Effector CD4-positive, alpha-beta T cell (primary cell): Measurements from ENCODE around the gene NEUROD1.

Experiments used
- DNase-seq: peaks from one replicate; pipeline ENCODE4 v3.0.0-alpha.2; 2020

Gene NEUROD1

GRCh38 chr2:181679544-181679979 is 755 bp downstream of the NEUROD1 start:
- no peak for DNase-seq

DNA sequence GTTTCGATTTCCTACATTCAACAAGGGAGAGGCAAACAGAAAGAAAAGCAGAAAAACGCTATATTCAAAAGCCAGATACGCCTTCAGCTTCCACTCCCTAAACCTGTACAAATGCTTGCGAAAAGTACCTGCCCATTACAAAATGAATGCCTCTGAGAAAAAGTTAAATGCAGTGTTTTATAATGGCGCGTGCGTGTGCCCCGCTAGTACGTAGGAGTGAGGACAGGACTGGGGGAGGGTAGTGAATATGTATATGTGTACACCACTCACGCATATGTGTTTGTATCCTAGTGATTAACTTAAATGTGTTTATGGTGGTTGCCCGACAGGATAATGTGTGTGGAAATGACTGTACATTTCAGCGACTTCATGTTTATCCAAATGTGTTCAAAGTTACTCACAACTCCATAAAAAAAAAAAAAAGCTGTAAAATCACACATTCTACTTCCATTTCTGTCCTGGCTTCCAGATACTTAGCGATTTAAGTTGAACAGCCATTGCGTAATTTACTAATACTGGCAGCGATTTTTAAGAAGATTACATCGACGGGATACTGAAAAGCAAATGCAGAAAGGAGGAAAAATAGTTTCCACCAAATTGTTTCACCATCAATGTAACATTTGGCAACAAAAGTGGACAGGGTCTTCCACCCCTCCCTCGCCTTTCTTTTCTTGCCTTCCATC is 1.3 kb downstream of the NEUROD1 start:
- DNase-seq = no peak

DNA sequence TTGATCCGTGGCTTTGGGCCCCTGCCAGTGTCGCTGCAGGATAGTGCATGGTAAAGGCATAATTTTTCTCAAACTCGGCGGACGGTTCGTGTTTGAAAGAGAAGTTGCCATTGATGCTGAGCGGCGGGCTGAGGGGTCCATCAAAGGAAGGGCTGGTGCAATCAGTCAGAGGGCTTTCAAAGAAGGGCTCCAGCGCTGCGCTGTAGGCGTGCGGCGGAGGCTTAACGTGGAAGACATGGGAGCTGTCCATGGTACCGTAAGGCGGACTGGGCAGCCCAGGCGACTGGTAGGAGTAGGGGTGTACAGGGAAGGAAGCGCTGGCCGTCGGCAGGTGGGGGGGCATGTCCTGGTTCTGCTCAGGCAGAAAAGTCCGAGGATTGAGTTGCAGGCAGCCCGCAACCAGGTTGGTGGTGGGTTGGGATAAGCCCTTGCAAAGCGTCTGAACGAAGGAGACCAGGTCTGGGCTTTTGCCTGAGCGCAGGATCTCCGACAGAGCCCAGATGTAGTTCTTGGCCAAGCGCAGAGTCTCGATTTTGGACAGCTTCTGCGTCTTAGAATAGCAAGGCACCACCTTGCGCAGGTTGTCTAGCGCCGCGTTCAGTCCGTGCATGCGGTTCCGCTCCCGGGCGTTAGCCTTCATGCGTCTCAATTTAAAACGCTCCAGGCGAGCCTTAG is 2.3 kb downstream of the NEUROD1 start:
- DNase-seq = peak; percentile 37

- DNase-seq = no peak
Measured at GRCh38 chr2:181675254-181675653, 5.1 kb downstream of the NEUROD1 start.

GRCh38 chr2:181674461-181674860 is 5.9 kb downstream of the NEUROD1 start:
- no peak for DNase-seq

DNA sequence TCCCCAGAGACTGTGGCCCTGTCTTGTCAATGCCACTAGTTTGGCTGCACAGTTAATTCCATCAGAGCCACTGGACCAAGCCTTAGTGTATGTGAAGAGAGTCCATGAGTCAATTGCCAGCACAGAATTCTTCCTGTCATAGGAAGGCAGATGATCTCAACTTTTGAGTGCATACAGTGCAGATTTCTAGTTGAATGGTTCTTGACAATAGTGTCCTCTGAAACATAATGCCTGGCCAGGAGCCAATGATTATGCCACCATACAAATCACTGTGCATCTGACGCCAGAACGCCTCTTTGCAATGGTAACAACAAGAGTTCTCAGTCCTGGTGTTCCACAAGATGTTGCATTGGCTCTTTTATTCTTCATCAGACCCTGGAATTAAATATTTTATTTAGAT is 7.1 kb downstream of the NEUROD1 start:
- no peak for DNase-seq

DNA sequence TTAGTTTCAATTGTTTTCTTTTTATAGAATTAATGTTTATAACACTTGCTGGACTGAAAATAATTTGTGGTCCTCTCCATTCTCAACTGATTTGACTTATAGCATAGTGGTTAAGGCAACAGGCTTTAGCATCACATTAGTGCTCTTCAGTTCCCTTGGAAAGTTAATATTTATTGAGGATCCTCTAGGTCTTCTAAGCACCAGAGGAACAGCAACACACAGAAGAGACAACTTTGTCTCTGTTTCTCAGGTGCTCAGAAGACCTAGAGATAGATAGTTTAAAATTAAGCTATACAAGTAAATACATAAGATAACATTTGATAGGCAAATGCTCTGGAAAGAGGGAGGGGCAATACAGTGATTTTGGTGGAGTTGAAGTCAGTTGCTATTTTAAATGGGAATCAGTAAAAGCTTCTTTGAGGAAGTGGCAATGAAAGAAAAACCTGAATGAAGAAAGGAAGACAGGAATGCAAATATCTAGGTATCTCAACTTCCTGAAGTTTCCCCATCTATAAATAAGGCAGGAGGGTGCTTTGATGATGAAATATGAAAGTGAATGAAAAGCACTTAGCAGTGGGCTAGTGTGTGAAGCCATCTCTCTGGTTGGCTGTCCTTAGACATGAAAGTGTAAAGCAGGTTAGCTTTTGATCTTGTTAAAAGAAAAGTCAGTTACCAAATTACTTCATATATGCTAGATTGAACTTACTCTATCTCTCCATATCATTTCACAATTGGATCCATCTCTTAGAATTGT is 7.9 kb downstream of the NEUROD1 start:
- no peak for DNase-seq

GRCh38 chr2:181670632-181671031 is 9.7 kb downstream of the NEUROD1 start:
- no peak for DNase-seq

- DNase-seq = no peak
Measured at GRCh38 chr2:181667234-181667633, 13.1 kb downstream of the NEUROD1 start.

GRCh38 chr2:181662287-181662686 is 18.0 kb downstream of the NEUROD1 start:
- no peak for DNase-seq

DNA sequence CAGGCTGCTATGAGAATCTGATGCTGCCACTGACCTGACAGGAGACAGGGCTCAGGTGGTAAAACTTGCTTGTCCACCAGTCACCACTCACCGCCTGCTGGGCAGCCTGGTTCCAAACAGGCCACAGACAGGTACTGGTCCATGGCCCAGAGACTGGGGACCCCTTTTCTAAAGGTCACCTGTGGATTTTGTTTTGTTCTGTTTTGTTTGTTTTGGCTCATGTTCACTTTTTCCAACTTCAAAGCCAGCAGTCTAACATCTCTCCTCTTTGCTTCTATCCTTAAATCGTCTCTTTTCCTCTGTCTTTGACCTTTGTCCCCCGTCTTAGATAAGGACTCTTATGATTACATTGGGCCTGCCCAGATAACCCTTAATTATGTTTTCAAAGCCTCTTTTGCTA is 20.1 kb downstream of the NEUROD1 start:
- no peak for DNase-seq

DNA sequence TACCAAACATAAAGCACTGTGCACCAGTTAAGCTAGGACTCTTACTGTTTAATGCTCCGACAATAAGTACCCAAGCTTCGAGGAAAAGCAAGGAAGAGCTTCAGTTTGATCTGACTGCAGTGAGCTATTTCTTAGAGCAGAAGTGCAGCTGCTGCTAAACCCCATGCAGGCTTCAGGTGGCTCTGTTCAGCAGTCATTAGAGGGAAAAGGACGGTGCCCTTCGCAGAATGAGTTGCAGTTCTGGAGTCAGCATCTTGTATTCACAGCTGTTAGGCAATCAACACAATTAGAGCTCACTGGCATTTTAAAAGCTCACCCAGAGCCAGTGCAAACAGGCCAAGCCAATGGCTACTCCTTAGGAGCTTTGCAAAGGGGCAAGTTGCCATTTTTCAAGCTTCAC is 21.9 kb downstream of the NEUROD1 start:
- no peak for DNase-seq

DNA sequence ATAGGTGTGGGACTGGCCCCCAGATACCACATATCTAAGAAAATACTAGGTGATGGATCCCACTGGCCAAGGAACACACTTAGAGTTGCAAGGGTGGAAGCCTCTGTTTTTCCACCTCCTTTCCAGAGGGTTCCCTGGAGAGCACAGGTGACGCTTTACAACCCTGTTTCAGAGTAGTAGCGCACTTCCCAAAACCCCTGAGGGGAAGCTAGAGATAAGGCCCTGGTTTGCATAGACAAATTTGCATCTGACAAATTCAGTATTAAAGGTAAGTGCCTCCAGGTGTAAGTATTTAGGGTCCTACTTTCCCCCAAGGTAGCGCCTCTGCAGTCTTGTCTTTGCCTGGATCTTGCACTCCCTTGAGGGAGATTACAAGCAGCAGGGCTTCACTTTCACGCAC is 22.9 kb downstream of the NEUROD1 start:
- no peak for DNase-seq

DNA sequence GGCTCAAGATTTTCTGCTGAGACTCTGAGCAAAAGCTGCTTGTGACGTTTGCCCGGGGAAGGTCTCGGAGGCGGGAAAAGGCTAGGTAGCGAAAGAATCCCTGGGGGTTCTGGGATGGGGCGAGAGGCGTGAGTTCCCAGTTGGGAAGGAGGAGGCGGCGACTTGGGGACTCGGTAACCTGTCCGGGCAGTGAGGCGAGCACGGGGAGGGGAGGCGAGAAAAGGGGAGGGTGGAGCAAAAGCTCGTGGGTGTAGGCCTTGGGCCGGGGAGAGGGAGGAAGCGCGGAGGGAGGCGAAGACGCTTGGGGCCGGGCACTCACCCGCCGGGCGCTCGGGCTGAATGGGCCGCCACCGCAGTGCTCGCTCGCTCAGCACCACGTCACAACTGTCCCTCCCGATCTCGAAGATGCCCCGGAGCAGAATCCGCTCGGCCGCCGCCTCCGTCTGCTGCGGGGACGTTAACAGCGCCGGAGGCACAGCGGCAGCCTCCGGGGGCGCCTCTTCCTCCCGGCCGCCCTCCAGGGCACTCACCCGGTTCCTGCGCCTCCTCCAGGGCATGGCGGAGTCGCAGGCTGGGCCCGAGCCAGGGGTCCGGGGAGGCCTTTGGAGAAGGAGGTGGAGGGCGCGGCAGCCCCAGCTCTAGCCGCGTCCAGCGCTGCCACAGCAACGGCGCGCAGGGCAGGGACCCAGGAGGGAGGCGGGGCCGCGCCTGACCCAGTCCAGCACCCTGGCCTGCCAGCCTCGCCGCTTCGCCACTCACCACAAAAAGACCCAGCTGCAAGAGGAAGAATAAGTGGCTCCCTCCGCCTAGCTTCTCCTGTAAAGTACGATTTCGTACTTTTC is 23.6 kb downstream of the NEUROD1 start, which contains the start of gene CERKL:
CERKL (minus strand) TSS at position 656 of the 842 bp plus-strand sequence; CDS start at position 557, 99 bp downstream.
- no peak for DNase-seq

DNA sequence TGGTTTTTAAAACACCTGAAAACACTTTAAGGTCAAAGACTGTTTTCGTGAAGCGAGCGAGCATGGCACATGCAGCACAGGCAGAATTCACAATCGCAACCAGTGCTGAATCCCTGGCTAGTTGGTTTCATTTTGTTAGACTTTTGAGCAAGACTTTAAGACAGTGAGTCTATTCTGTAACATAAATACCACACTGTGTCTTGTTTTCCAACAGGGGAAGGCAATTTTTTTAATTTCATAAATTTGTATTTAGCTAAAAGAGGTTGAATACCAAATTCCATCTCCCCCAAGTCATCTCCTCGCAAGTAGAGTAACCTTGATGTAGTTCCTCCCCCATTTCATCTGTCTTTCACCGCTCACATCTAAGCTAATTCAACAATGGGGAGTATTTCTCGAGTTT is 24.8 kb downstream of the NEUROD1 start:
- DNase-seq = no peak

DNA sequence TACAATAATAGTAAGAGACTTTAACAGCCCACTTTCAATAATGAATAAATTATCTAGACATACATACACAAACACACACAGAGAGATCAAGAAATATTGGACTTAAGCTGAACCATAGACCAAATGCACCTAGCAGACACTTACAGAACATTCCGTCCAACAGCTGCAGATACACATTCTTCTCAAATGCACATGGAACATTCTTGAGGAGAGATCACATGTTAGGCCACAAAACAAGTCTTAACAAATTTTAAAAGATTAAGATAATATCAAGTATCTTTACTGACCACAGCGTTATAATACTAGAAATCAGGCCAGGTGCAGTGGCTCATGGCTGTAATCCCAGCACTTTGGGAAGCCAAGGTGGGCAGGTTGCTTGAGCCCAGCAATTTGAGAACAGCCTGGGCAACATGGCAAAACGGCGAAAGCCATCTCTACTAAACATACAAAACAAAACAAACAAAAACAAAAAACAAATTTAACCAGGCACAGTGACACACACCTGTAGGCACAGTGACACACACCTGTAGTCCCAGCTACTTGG is 30.8 kb downstream of the NEUROD1 start:
- no peak for DNase-seq

DNA sequence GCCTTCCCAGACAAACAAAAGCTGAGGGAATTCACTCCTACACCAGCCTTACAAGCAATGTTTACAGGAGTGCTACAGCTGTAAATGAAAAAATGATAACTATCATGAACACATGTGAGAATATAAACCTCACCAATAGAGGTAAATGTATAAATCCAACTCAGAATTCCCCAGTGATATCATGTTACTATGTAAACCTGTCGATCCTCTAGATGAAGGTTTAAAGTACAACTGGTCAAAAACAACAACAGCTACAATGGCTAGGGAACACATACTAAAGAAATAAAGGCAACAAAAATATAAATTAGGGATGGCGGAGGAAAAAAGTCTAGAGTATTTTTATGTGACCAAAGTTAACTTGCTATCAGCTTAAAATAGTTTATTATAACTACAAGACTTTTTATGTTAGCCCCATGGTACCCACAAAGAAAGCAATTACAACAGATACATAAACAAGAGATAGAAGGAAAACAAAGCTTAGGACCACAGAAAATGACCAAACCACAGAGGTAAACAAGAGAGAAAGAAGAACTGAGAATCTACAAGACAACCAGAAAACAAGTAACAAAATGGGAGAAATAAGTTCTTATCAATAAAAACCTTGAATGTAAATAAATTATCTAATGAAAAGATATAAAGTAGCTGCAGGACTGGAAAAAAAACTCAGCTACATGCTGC is 31.7 kb downstream of the NEUROD1 start:
- no peak for DNase-seq

GRCh38 chr2:181646415-181646987 is 33.8 kb downstream of the NEUROD1 start:
- no peak for DNase-seq

GRCh38 chr2:181643151-181643550 is 37.2 kb downstream of the NEUROD1 start:
- DNase-seq = no peak

DNA sequence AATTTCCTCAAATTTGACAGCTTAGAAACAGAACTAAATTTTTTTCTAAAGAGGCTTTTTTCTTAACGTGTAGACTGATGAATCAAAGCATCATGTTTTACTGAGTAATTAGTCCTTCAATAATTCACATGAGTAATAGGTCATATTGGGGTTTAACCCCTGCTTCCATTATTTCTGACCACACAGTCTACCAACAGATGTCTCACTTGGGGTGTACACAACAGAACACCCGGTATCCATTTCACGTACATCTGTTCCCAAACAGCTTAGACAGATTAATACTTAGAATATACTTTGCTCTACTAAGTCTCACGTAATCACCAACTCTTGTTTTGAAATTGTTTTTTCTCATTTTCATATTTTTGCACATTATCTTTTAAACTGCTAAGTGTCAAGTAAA is 38.2 kb downstream of the NEUROD1 start:
- DNase-seq = no peak

- no peak for DNase-seq
Measured at GRCh38 chr2:181639686-181640085, 40.6 kb downstream of the NEUROD1 start.
